ENCODE results near the gene MBD2.
A peak's percentile ranks its signal among the peaks of the same experiment; 100 is the strongest.
"Not testable (repeated sequence)": the region's sequence is repeated elsewhere in the genome, so short reads cannot be mapped to it uniquely, and the experiment has no call there.

Gene MBD2, protein sequence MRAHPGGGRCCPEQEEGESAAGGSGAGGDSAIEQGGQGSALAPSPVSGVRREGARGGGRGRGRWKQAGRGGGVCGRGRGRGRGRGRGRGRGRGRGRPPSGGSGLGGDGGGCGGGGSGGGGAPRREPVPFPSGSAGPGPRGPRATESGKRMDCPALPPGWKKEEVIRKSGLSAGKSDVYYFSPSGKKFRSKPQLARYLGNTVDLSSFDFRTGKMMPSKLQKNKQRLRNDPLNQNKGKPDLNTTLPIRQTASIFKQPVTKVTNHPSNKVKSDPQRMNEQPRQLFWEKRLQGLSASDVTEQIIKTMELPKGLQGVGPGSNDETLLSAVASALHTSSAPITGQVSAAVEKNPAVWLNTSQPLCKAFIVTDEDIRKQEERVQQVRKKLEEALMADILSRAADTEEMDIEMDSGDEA

DNA sequence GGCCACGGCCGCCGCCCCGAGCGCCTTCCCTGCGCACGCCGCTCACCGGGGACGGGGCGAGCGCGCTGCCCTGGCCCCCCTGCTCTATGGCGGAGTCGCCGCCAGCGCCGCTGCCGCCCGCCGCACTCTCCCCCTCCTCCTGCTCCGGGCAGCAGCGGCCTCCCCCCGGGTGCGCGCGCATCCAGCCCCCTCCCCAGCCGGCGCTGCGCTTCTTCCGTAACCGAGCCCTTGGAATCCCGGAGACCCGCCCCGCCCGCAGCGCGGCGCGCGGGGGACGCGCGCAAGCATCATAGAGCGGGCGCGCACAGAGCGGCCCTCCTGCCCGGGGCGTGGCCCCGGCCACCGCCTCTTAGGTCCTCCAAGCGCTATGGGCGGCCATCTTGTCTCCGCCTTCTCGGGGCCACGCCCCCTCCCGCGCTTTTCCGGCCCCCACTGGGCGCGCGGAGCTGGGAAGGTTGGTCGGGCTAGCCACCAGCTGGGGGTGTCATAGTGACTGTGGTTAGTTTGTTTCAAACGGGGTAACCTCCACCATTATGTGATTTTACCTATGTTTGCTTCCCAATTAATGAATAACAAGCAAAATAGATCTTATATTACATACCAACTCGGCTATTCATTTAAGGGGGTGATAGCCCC lies at the start of gene MBD2:
Gene MBD2, minus strand, starts transcription at position 291 of the 636 bp plus-strand sequence. Its CDS starts 110 bp downstream, at position 181.
- peak; percentile 27 for DNase-seq

DNA sequence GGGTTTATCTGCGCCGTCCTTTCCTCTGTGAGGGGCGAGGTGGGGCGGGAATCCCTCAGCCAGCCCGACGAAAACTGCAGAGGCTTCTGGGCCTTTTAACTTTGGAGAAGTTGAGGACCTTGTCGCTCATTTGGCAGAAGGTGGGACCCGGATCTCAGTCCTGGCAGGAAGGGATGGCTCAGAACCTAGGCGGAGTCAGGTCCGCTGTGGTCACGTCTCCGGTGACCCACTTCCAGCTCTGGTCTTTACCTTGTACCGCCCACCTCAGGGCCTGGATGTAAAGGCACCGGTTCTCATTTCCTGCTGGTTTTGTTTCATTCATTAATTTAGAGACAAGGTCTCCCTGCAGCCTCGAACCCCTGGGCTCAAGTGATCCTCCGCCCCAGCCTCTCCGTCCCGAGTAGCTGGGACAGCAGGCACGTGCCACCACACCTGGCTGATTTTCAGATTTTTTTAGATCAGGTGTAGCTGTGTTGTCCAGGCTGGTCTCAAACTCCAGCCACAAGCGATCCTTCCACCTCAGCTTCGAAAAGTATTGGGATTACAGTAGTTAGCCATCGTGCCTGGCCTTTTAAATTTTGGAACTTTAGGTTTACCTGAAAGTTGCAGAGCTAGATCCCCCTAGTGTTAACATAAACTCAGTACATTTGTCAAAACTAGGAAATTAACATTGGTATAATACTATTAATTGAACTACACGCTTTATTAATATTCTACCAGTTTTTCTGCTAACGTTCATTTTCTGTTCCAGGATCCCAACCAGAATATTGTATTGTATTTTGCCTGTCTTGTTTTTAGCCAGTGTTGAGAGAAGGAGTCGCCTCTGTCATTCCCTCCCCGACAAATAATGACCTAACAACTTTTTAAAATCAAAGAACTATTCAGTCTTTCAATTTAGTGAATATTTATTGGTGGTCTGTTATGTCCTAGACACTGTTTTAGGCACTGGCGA lies 45.7 kb upstream of the MBD2 start:
- no peak for DNase-seq

DNA sequence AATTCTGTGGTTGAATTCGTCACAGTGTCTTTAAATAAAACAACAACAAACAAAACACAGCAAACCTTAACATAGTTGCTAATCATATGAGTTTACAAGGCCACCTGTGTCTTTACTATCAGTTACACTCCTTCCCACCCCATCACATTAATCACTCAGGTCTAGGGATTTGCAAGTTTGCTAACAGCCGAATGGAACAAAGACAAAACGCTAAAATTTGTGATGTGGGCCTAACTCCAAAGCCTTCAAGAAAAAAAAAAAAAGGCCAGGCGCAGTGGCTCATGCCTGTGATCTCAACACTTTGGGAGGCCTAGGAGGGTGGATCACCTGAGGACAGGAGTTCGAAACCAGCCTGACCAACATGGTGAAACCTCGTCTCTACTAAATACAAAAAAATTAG lies 44.3 kb upstream of the MBD2 start:
- no peak for DNase-seq

DNA sequence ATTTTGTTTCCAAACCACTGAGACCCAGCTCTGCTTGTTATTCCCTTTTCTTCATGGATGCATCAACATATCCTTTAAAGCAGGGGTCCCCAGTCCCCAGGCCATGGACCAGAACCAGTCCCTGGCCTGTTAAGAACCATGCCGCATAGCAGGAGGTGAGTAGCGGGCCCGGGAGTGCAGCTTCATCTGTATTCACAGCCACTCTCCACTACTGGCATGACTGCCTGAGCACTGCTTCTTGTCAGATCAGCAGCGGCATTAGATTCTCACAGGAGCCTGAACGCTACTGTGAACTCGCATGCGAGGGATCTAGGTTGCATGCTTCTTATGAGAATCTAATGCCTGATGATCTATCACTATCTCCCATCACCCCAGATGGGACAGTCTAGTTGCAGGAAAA lies 43.2 kb upstream of the MBD2 start:
- no peak for DNase-seq

DNA sequence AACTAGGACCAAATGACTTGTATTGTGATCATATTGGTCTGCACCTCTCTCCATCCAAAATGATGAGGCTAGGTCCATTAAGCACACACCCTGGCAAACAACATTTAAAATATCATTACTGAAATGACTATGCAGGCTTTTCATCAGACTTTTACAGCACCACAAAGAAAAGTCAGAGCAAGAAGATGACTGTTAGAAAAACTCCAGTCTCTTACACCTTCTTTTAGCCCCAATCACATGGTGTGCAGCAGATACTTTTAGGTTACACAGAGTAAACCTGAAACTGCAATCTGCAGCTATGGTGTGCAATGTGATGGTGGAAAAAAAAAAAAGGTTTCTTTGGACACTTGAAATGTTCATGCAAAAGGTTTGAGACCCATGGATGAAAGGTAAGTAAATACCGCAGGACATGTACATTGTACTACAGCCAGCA lies 39.5 kb upstream of the MBD2 start:
- DNase-seq, result no peak

DNA sequence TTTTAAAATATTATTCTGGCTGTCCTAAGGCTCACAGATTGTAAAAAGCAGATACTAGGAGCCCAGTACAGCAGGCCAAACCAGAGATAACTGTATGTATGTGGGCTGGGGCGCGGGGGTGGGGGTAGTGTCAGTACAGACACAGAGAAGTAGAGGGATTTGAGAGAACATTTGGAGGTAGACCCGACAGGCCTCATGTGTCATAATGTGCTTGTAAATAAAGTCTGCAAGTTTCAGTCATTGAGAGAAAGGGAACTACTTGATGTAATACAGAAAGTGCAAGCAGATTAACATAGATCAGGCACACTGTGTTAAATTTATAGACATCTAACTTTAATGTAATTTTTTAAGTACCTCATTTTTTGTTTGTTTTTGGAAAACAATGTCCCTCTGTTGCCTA lies 37.4 kb upstream of the MBD2 start:
- no peak for DNase-seq

DNA sequence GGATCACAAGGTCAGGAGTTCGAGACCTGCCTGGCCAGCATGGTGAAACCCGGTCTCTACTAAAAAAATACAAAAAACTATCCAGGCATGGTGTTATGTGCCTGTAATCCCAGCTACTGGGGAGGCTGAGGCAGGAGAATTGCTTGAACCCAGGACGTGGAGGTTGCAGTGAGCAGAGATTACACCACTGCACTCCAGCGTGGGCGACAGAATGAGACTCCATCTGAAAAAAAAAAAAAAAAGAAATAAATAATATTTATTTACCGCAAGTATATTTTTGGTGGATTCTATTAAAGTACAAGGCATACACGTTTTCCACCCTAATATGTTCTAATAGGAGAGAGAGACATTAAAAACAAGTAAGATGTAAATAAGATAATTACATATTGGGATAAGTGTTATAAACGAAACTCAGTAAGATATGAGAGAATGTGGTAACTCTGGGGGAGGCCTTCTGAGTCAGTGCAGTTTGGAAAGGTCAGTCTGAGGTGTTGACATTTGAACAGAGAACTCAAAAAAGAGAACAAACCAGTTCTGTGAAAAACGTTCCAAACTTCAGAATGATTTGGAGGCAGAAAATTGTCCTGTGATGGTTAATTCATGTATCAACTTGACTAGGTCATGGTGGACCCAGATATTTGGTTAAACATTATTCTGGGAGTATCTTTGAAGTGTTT lies 36.1 kb upstream of the MBD2 start:
- no peak for DNase-seq

DNA sequence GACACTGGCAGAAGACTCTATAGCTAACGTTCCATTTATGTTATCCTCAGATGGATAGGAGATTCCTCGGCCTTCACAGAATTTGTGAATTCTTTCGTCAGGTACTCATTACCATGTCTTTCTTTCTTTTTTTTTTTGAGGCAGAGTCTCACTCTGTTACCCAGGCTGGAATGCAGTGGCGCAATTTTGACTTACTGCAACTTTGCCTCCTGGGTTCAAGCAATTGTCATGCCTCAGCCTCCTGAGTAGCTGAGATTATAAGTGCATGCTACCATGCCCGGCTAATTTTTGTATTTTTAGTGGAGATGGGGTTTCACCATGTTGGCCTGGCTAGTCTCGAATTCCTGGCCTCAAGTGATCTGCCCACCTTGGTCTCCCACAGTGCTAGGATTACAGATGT lies 33.3 kb upstream of the MBD2 start:
- DNase-seq, result not testable (repeated sequence)

DNA sequence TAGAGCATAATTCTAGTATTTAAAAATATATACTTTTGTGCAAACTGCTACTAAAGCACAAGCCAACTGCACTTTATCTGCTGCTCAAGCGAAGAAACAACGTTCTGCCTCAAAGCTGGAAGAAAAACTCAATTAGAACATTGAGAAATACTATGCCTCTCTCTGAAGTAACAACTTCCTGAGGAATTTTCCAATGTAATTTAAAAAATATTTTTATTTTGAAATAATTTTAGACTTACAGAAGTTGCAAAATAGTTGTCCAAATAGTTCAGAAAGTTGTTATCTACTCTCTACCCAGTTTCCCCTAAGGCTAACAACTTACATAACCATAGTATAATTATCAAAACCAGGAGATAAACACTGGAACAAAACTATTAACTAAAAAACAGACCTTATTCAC lies 32.5 kb upstream of the MBD2 start:
- DNase-seq, result no peak

DNA sequence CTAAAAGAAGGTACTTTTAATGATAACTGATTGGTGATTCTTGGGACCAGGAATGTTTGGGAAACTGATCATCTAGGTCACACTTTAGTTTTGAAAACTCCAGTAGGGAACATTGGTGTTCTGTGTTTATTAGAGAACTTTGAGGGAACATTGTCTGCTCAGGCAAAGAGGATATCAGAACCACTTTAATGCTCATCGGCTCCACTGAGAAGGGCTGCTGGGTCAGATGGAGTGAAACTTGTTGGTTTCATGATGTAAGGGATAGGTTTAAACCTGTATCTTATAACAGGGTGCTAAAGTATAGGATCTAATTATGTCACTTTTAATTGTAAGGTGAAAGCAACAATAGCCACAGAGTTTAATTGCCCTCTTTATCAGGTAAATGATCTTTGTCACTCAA lies 30.7 kb upstream of the MBD2 start:
- no peak for DNase-seq

DNA sequence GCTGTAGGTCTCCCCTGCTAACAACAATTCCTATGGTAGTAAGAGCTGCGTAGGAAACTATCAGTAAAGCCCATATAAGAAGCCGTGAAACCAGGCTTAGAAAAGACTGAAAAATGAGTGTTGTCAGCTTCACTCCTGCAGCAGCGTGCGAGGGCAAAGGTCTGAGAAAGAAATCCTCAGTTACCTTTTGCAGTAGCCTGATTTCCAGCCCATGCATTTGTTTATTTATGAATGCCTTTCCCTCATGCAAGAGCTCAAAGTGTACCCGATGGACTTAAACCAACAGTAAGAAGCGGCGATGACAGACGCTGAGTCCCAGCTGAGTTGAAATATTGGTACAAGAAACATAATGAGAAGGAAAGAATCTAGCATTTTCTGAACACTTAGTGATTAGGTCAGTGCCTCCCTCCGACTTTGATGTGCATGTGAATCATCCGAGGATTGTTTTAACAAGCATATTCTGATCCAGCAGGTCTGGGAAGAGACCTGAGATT lies 29.8 kb upstream of the MBD2 start:
- DNase-seq, result no peak

DNA sequence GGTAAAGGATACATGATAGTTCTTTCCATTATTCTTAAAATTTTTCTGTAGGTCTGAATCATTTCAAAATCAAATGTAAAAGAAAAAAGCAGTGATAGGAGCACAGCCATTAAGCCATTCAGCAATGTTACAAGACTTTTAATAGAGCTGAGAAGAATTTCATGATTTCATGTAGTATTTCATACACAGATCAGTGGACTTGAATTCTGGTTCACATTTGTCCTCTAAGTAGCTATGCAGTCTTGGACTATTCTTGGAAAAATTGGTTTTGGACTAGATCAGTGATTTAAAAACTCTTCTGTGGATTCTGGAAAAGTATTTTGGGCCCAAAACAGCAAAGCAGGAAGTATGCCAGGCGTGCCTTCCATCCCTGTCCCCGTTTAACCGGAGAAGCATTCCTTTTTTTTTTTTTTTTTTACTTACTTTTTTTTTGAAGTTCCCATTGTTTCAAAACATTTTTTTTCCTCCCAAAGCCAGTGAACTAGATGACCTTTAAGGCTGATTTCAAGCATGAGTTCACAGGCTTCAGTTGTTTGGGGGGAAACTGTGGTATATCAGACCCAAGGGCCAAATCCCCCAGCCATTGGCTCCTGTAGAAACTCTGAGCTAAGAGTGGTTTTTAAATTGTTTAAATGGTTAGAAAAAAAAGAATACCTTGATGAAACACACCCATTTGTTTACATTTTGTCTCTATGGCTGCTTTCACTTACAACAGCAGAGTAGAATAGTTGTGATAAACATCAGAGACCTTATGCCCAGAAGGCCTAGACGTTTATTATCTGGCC lies 27.3 kb upstream of the MBD2 start:
- no peak for DNase-seq

DNA sequence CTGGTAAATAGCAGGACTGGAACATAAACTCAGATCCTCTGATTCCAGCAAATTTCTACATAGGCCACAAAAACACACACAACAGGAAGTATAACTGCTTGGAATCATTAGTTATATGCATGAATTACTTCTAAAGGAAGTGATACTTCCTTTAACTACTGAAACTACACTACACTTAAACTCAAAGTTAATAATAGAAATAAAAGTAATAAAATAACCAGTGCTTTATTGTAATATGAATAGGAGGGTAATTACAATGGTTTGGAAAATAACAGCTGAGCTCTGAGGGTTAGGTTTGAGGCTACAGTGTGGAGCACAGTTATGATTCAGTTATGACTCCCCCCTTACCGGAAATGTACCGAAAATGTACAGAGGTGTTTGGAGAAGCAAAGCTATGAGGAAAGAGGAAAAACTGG lies 26.4 kb upstream of the MBD2 start:
- no peak for DNase-seq

DNA sequence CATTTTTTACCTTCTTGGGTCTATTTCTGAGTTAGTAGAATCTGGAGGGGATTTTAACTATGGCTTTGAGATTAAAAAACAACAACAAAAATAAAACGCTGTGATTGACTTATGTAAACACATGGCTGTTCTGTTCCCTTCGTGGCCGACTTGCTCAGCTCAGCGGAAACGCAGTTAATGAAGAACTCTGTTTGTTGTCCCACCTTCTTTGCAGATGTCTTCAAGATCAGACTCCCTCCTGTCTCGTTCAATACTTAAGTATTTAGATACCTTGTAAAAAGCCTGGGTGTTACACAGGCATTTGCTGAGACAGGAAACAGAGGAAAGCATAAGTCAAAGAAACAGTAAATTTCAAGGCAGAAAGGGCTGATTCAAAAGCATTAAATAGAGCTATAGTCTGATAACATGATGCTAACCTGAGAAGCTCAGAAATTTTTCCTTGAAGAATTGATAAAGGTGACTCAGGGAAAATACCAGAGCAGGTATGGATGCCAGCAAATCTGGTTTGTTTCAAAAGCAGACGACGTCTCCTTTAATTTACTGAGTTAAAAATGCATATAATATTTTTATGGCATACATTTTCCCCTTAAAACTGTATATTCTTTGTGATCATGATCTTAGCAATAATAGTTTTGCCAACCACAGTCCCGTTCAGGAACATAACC lies 23.2 kb upstream of the MBD2 start:
- no peak for DNase-seq

DNA sequence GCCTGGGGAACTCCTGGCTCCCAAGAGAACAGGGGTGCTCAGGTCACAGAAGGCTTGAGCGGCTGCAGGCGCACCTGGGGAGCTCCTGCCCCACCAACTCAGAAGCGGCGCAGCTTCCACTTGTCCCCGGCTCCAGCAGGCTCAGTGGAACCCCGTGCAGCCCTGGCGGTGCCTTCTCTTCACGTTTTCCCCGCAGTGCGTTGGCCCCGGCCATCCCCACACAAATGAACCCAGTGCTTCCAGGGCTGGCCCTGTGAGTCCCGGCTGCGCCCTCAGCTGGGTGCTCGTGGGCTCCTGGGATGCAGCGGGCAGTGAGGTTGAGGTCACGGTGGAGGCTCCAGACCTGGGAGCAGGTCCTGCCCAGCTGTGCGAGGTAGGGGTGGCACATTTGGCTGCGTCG lies 17.9 kb upstream of the MBD2 start:
- DNase-seq, result no peak

DNA sequence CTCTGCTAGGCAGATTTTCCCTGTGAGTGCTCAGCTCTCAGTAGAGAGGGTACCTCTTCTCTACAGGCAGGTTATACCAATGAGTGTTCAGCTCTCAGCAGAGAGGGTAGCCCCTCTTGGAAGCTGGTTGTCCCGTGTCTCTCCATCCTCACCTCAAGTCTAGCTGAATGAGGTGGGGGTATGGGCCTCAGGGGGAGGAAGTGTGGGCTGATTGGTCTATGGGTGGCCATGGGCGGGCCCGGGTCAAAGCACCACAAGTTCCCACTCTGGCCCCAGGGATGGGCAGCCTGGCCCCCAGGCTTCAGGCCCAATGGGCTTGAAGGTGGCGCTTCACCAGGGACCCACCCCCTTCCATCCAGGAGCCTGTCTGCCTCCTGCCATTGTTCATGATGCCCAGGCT lies 17.0 kb upstream of the MBD2 start:
- DNase-seq, result no peak

DNA sequence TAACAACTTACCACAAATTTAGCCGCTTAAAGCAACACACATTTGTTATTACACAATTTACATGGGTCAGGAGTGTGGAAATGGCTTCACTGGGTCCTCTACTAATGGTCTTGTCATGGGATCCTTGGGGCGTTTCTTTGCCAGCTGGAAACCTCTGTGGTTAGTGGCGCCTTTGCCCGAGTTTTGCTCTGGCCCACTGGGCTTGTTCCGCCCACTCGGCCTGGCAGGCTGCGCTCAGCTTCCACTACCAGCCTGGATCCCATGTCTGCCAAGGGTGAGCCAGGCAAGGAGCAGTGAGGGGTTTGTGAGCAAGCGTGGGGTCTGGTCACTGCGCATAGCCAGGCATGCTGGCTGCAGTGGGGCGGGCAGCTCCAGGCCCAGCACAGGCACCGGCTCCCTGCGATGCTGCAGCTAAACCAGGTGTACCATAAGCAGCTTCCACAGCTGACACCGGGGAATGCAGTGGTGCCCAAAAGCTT lies 16.2 kb upstream of the MBD2 start:
- DNase-seq, result no peak

DNA sequence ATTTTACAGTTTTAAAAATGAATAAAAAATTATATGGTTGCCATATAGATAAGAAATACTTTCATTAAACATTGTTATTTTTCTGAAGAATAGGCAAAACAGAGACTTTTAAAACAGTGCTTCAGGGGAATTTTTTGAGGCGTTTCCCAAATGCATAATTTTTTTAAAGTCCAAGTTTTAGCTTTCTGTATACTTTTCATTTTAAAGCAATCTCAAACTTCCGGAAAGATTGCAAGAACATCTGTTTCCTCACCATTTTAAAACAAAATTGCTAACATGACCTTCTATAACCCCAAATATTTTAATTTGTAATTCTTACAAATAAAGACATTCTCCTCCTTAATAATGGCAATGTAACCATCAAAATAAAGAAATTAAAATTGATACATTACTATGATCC lies 15.1 kb upstream of the MBD2 start:
- no peak for DNase-seq

DNA sequence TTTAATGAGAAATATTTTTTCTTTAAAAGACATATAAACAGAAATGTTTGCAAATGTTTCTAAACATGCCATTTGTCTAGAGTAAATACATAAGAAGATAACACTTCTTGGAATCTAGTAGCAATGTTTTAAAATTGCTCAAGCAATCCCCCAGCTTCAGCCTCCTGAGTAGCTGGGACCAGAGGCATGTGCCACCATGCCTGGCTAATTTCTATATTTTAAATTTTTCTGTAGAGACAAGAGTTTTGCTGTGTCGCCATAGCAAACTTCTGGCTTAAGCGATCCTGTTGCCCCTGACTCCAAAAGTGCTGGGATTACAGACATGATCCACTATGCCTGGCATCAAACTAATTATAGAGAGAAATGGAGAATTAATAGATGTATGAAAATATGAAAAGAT lies 14.6 kb upstream of the MBD2 start:
- no peak for DNase-seq

DNA sequence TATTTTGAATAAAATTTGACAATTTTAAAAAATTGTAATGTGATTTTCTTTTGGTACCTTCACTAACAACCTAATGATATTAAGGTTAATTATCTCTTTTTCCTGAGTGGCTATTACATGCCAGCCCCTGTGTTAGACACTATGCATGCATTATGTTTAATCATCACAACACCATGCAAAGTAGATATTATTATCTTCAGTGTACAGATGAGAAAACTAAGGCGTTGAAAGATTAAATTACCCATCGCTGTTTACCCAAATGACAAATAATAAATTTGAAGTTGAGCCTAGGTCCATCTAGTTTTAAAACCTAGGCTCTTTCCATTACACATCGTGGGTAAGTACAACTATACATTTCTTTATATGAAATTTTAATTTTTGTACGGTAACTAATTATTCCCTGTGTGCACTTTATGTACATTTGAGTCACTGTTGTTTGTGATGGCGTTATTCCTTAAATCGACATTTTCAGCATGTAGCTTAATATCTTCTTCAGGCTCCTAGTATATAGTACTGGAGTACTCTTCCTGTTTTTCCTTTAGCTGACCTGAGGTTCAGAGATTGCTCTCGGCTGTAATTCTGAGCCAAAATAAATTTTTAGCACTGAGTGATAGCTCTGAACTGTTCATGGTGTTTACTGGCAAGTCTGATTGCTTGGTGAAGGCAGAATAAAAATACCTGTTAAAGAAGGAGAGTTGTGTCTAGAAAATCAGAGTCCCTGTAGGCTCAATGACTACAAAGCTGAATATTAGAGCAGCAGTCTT lies 13.9 kb upstream of the MBD2 start:
- DNase-seq, result no peak

All from NCI-H187 treated with DMSO at 0.1 percent for 48 hours (cell line).